OCI-LY7 (cell line): ENCODE measurements around the gene MRPS34. TPM values are rescaled to one million over a fixed set of nuclear protein-coding genes. Genes with fewer than 3 reads are reported as not detected.
A peak's percentile ranks its signal among the peaks of the same experiment; 100 is the strongest.

Source experiments
- BruUV-seq: library from RNA; stranded (reverse); fragments of 400-500 nt; replicated peaks from 2 replicates; lab custom pipeline; 2021; lab: Mats Ljungman, UMichigan
- CTCF ChIA-PET: fragments of 300-600 bp; sonication (Branson Sonifier 250); formaldehyde crosslinking; loops from one replicate; lab custom pipeline; 2022; ENCODE audit warnings: antibody characterized with exemption; ENCODE audit not compliant: unreplicated experiment; lab: Charles Lee
- POLR2A ChIA-PET: fragments of 300-600 bp; sonication (Branson Sonifier 250); formaldehyde crosslinking; loops from one replicate; lab custom pipeline; 2022; ENCODE audit warnings: antibody characterized with exemption; lab: Charles Lee
- DNase-seq: peaks from one replicate; pipeline ENCODE4 v3.0.0-alpha.2; 2015; ENCODE audit warnings: low spot score
- H2AFZ ChIP-seq: fragments of 200-600 bp; sonication (generic), shearing (Covaris generic); 2 replicates; pipeline ENCODE4 v1.6.1; 2014; ENCODE audit warnings: mild to moderate bottlenecking, antibody characterized with exemption, low read length, moderate library complexity
- H3K27ac ChIP-seq: fragments of 200-600 bp; sonication (generic); 2 replicates; pipeline ENCODE4 v1.5.1; 2014; ENCODE audit warnings: mixed run types, low read depth, mild to moderate bottlenecking, moderate library complexity, low read length, inconsistent platforms; ENCODE audit not compliant: poor library complexity, severe bottlenecking
- H3K36me3 ChIP-seq: fragments of 200-600 bp; sonication (generic); 2 replicates; pipeline ENCODE4 v1.6.1; 2014; ENCODE audit warnings: mild to moderate bottlenecking, antibody characterized with exemption, low read length, moderate library complexity, mixed read lengths; ENCODE audit not compliant: insufficient read depth
- H3K4me1 ChIP-seq: fragments of 200-600 bp; sonication (generic); 2 replicates; pipeline ENCODE4 v1.5.1; 2014; ENCODE audit warnings: mild to moderate bottlenecking, low read length; ENCODE audit not compliant: insufficient read depth, poor library complexity, severe bottlenecking
- H3K4me2 ChIP-seq: fragments of 200-600 bp; sonication (generic); 2 replicates; pipeline ENCODE4 v1.6.1; 2014; ENCODE audit warnings: mild to moderate bottlenecking, low read length
- H3K4me3 ChIP-seq: fragments of 200-600 bp; sonication (generic); 2 replicates; pipeline ENCODE4 v1.5.1; 2014; ENCODE audit warnings: mild to moderate bottlenecking, low read depth, low read length; ENCODE audit not compliant: poor library complexity, severe bottlenecking
- H3K79me2 ChIP-seq: fragments of 200-600 bp; sonication (generic); 2 replicates; pipeline ENCODE4 v1.6.1; 2016; ENCODE audit warnings: low read depth, mild to moderate bottlenecking, low read length, moderate library complexity, mixed read lengths; ENCODE audit not compliant: insufficient read depth
- H3K9me2 ChIP-seq: fragments of 200-600 bp; sonication (generic); 2 replicates; pipeline ENCODE4 v1.6.1; 2016; ENCODE audit warnings: mild to moderate bottlenecking, low read length, mixed read lengths; ENCODE audit not compliant: insufficient read depth
- H3K9me3 ChIP-seq: fragments of 200-600 bp; sonication (generic); 2 replicates; pipeline ENCODE4 v1.6.1; 2014; ENCODE audit warnings: mild to moderate bottlenecking, mixed run types, low read length, mixed read lengths
- H4K20me1 ChIP-seq: fragments of 200-600 bp; sonication (generic); 2 replicates; pipeline ENCODE4 v1.6.1; 2014; ENCODE audit warnings: mild to moderate bottlenecking, antibody characterized with exemption, low read length, moderate library complexity, mixed read lengths; ENCODE audit not compliant: insufficient read depth
- CTCF ChIP-seq: fragments of 200-600 bp; sonication (generic); conservative IDR thresholded peaks from 2 replicates; pipeline ENCODE4 v1.5.1; 2014; ENCODE audit warnings: mild to moderate bottlenecking, antibody characterized with exemption, low read length, moderate library complexity, mixed read lengths
- EZH2phosphoT487 ChIP-seq: fragments of 200-600 bp; sonication (generic); IDR thresholded peaks from 2 replicates; pipeline ENCODE4 v1.6.1; 2018; ENCODE audit warnings: low read depth, borderline replicate concordance, mild to moderate bottlenecking, mixed run types, antibody characterized with exemption, low read length, moderate library complexity, mixed read lengths
- intact Hi-C: fragments of 100-400 bp; cut with micrococcal nuclease; formaldehyde crosslinking; loops from one replicate; pipeline ENCODE4 v1.10.0; 2022; ENCODE audit not compliant: unreplicated experiment
- microRNA-seq: library from miRNA; unstranded; fragments of <30 nt; microRNA quantifications from one replicate; pipeline ENCODE4 v1.2.0, GENCODE V29; 2022; ENCODE audit warnings: borderline replicate concordance
- small RNA-seq: library from RNA; depleted of rRNA; stranded (forward); fragments of <200 nt; gene quantifications from one replicate; pipeline ENCODE3, GENCODE V24; 2014
- total RNA-seq, 2 experiments: library from RNA; depleted of rRNA in 1 of 2; stranded (reverse); fragments of >200 nt in 1 of 2; shearing (Covaris generic) in 1 of 2; gene quantifications; 2 replicates each; pipeline ENCODE4 v1.2.3, GENCODE V29; 2014 to 2022

The MRPS34 gene
- total RNA-seq, 2 experiments from 2014 or later: 170 to 196 TPM

DNA sequence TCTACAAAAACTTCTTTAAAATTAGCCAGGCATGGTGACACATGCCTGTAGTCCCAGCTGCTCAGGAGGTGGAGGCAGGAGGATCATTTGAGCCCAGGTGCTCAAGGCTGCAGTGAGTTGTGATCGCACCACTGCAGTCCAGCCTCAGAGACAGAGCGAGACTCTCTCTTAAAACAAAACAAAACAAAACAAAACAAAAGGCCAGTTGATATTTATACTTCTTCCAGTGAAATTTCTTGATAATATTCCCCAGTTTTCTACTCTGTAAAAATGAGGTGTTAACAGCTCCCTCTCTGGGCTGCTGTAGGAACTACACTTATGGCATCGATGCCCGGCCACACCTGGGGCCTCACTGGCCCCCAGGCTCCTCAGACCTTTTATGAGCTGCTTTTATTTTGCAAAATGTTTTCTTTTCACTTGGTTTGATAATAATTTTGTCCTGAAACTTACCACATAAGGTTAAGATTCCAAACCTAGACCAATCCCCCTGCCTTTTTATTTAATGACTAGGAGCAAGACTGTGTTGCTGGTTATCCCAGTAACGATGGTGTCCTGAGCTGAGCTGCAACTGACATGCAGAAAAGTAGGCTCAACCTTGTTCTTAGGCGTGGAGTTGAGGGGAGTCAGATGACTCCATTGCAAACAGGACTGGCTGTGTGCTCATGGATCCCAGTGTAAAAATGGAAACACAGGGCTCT is 49.3 kb downstream of the MRPS34 start:
- peak; percentile 59 for DNase-seq

More for the DNA sequence above, 49.3 kb downstream of the MRPS34 start:
- Histone ChIP-seq H3K4me3 (no peak overlapping the region), H3K9me2 (no peaks in the 10 kb centered on the region), H3K79me2 (peaks cover 20% of the 10 kb centered on the region; the same call in 1 of the 2 replicates), H3K9me3 (no peaks in the 10 kb centered on the region), H3K36me3 (peaks cover 32% of the 10 kb centered on the region), H2AFZ (no peak overlapping the region), H3K27ac (no peak overlapping the region), H3K4me1 (peaks cover 12% of the 10 kb centered on the region), H3K4me2 (no peak overlapping the region), H4K20me1 (0 out of 2 replicates have a peak, but pooled peaks cover 4% of the 10 kb centered on the region)
- intact Hi-C loops: no loop called here
- ChIA-PET POLR2A (interaction anchor here (1.3 kb wide), 1 partner anchor 12 kb away, joined by 4 read pairs; no protein-coding TSS in a partner anchor), CTCF (interaction anchor here (0.6 to 0.8 kb wide), 3 partner anchors 12 to 18 kb away, joined by 3 to 4 read pairs (median 3); no protein-coding TSS in a partner anchor)
- TF ChIP-seq CTCF: peak; percentile 90
- no peak for TF ChIP-seq EZH2phosphoT487
- no TSS peak for BruUV-seq

Small RNA genes within 50 kb of the gene (microRNA-seq; reads per million reads assigned to microRNA genes)
- gene MIR3177: not detected

Small RNA genes within 50 kb of the gene (small RNA-seq; reads per million reads assigned to genes)
- gene MIR3177: not detected

Other genes starting within 250 kb of the MRPS34 start
- not detected in 2 replicates for gene TMEM204, start 239.5 kb downstream of the MRPS34 start, total RNA-seq (2014; rRNA removed; shearing (Covaris generic))
- not detected in 2 replicates for gene TMEM204, start 239.5 kb downstream of the MRPS34 start, total RNA-seq (2022)
- gene IFT140, start 161.1 kb downstream of the MRPS34 start, total RNA-seq (2014; rRNA removed; shearing (Covaris generic)): 10.2 and 14.3 TPM in 2 replicates
- gene IFT140, start 161.1 kb downstream of the MRPS34 start, total RNA-seq (2022): 21.2 and 21.9 TPM in 2 replicates
- gene CRAMP1, start 160.8 kb downstream of the MRPS34 start, total RNA-seq (2014; rRNA removed; shearing (Covaris generic)): 9.1 and 10.5 TPM in 2 replicates
- 33.6 and 33.8 TPM in 2 replicates for gene CRAMP1, start 160.8 kb downstream of the MRPS34 start, total RNA-seq (2022)
- gene JPT2, start 94.9 kb downstream of the MRPS34 start, total RNA-seq (2014; rRNA removed; shearing (Covaris generic)): 48.3 and 67.4 TPM in 2 replicates
- 75.2 and 80.3 TPM in 2 replicates for gene JPT2, start 94.9 kb downstream of the MRPS34 start, total RNA-seq (2022)
- gene MAPK8IP3, start 66.9 kb downstream of the MRPS34 start, total RNA-seq (2014; rRNA removed; shearing (Covaris generic)): 95.9 and 114 TPM in 2 replicates
- gene MAPK8IP3, start 66.9 kb downstream of the MRPS34 start, total RNA-seq (2022): 130 and 133 TPM in 2 replicates
- gene NME3, start 1.6 kb downstream of the MRPS34 start, total RNA-seq (2014; rRNA removed; shearing (Covaris generic)): 38.2 and 54.5 TPM in 2 replicates
- 30.6 and 34.8 TPM in 2 replicates for gene NME3, start 1.6 kb downstream of the MRPS34 start, total RNA-seq (2022)
- gene EME2, start 324 bp downstream of the MRPS34 start, total RNA-seq (2014; rRNA removed; shearing (Covaris generic)): 22.0 and 23.8 TPM in 2 replicates
- gene EME2, start 324 bp downstream of the MRPS34 start, total RNA-seq (2022): 48.5 and 51.8 TPM in 2 replicates
- gene SPSB3, start 9.4 kb upstream of the MRPS34 start, total RNA-seq (2014; rRNA removed; shearing (Covaris generic)): 52.4 and 53.7 TPM in 2 replicates
- gene SPSB3, start 9.4 kb upstream of the MRPS34 start, total RNA-seq (2022): 33.6 and 39.5 TPM in 2 replicates
- 70.5 and 94.9 TPM in 2 replicates for gene NUBP2, start 9.8 kb upstream of the MRPS34 start, total RNA-seq (2014; rRNA removed; shearing (Covaris generic))
- gene NUBP2, start 9.8 kb upstream of the MRPS34 start, total RNA-seq (2022): 58.2 and 62.7 TPM in 2 replicates
- gene IGFALS, start 20.6 kb upstream of the MRPS34 start, total RNA-seq (2014; rRNA removed; shearing (Covaris generic)): 0.13 TPM in 1 of 2 replicates, not detected in the other
- gene IGFALS, start 20.6 kb upstream of the MRPS34 start, total RNA-seq (2022): 0.33 TPM in 1 of 2 replicates, not detected in the other
- gene HAGH, start 53.7 kb upstream of the MRPS34 start, total RNA-seq (2014; rRNA removed; shearing (Covaris generic)): 26.9 and 30.5 TPM in 2 replicates
- 29.9 and 36.8 TPM in 2 replicates for gene HAGH, start 53.7 kb upstream of the MRPS34 start, total RNA-seq (2022)
- 30.7 and 32.4 TPM in 2 replicates for gene FAHD1, start 54.1 kb upstream of the MRPS34 start, total RNA-seq (2014; rRNA removed; shearing (Covaris generic))
- gene FAHD1, start 54.1 kb upstream of the MRPS34 start, total RNA-seq (2022): 13.7 and 15.1 TPM in 2 replicates
- gene MEIOB, start 99.0 kb upstream of the MRPS34 start, total RNA-seq (2014; rRNA removed; shearing (Covaris generic)): not detected in 2 replicates
- not detected in 2 replicates for gene MEIOB, start 99.0 kb upstream of the MRPS34 start, total RNA-seq (2022)
- gene HS3ST6, start 145.3 kb upstream of the MRPS34 start, total RNA-seq (2014; rRNA removed; shearing (Covaris generic)): not detected in 2 replicates
- not detected in 2 replicates for gene HS3ST6, start 145.3 kb upstream of the MRPS34 start, total RNA-seq (2022)
- gene MSRB1, start 170.1 kb upstream of the MRPS34 start, total RNA-seq (2014; rRNA removed; shearing (Covaris generic)): 5.2 and 9.0 TPM in 2 replicates
- gene MSRB1, start 170.1 kb upstream of the MRPS34 start, total RNA-seq (2022): 17.6 and 18.0 TPM in 2 replicates
- 0.35 TPM in 1 of 2 replicates, not detected in the other for gene RPL3L, start 181.6 kb upstream of the MRPS34 start, total RNA-seq (2014; rRNA removed; shearing (Covaris generic))
- gene RPL3L, start 181.6 kb upstream of the MRPS34 start, total RNA-seq (2022): 0.63 and 0.72 TPM in 2 replicates
- 240 and 317 TPM in 2 replicates for gene NDUFB10, start 186.4 kb upstream of the MRPS34 start, total RNA-seq (2014; rRNA removed; shearing (Covaris generic))
- gene NDUFB10, start 186.4 kb upstream of the MRPS34 start, total RNA-seq (2022): 180 and 201 TPM in 2 replicates
- 2,266 and 2,461 TPM in 2 replicates for gene RPS2, start 191.7 kb upstream of the MRPS34 start, total RNA-seq (2014; rRNA removed; shearing (Covaris generic))
- gene RPS2, start 191.7 kb upstream of the MRPS34 start, total RNA-seq (2022): 3,120 and 3,140 TPM in 2 replicates
- not detected in 2 replicates for gene RNF151, start 193.7 kb upstream of the MRPS34 start, total RNA-seq (2014; rRNA removed; shearing (Covaris generic))
- gene RNF151, start 193.7 kb upstream of the MRPS34 start, total RNA-seq (2022): not detected in 2 replicates
- gene TBL3, start 198.9 kb upstream of the MRPS34 start, total RNA-seq (2014; rRNA removed; shearing (Covaris generic)): 58.5 and 67.2 TPM in 2 replicates
- 44.3 and 49.9 TPM in 2 replicates for gene TBL3, start 198.9 kb upstream of the MRPS34 start, total RNA-seq (2022)
- 0.22 and 2.1 TPM in 2 replicates for gene NOXO1, start 208.3 kb upstream of the MRPS34 start, total RNA-seq (2014; rRNA removed; shearing (Covaris generic))
- gene NOXO1, start 208.3 kb upstream of the MRPS34 start, total RNA-seq (2022): 0.30 and 0.59 TPM in 2 replicates
- gene GFER, start 211.1 kb upstream of the MRPS34 start, total RNA-seq (2014; rRNA removed; shearing (Covaris generic)): 25.1 and 32.3 TPM in 2 replicates
- 31.1 and 40.2 TPM in 2 replicates for gene GFER, start 211.1 kb upstream of the MRPS34 start, total RNA-seq (2022)
- gene SYNGR3, start 216.8 kb upstream of the MRPS34 start, total RNA-seq (2014; rRNA removed; shearing (Covaris generic)): 9.0 and 11.1 TPM in 2 replicates
- 10.3 and 12.0 TPM in 2 replicates for gene SYNGR3, start 216.8 kb upstream of the MRPS34 start, total RNA-seq (2022)
- gene ZNF598, start 236.7 kb upstream of the MRPS34 start, total RNA-seq (2014; rRNA removed; shearing (Covaris generic)): 26.3 and 37.2 TPM in 2 replicates
- gene ZNF598, start 236.7 kb upstream of the MRPS34 start, total RNA-seq (2022): 80.4 and 83.8 TPM in 2 replicates
- gene NPW, start 246.7 kb upstream of the MRPS34 start, total RNA-seq (2014; rRNA removed; shearing (Covaris generic)): 0.85 and 0.88 TPM in 2 replicates
- gene NPW, start 246.7 kb upstream of the MRPS34 start, total RNA-seq (2022): 1.3 and 3.7 TPM in 2 replicates